ENCODE measurements around the gene SLC6A13. TPM values are rescaled to one million over a fixed set of nuclear protein-coding genes. Genes with fewer than 3 reads are reported as not detected.
A peak's percentile ranks its signal among the peaks of the same experiment; 100 is the strongest.

The SLC6A13 gene
- total and polyA plus RNA-seq, 7 donors, result 0.07 to 1.6 (median 0.50) TPM; not detected in 1

GRCh38 chr12:234019-234418 is 28.6 kb downstream of the SLC6A13 start:
- peak overlapping the region; percentile 60 for H3K27ac ChIP-seq
- TF ChIP-seq CTCF (IDR thresholded peaks at IDR 0.05), result no peak
- H3K9me3 ChIP-seq, result no peaks in the 10 kb centered on the region
- no peak for ATAC-seq
- 76 to 86% (median 77%) methylated on average over 7 of the region's 7 CpGs for WGBS, 3 donors
- no peak overlapping the region for H3K4me3 ChIP-seq
- DNase-seq, result no peak
- no peaks in the 10 kb centered on the region for H3K36me3 ChIP-seq (ENCODE audit: insufficient read depth in 1 of 2, low read depth in 1 of 2)
- intact Hi-C loops (cut with DNase I), result no loop called here
- peaks cover 17% of the 10 kb centered on the region for H3K4me1 ChIP-seq
- no peaks in the 10 kb centered on the region for H3K27me3 ChIP-seq (ENCODE audit: insufficient read depth in 3 of 3, low read length in 2 of 3)

- peaks cover 17% of the 10 kb centered on the region for H3K4me1 ChIP-seq
- no peaks in the 10 kb centered on the region for H3K27me3 ChIP-seq (ENCODE audit: insufficient read depth in 3 of 3, low read length in 2 of 3)
- no peak for TF ChIP-seq CTCF (IDR thresholded peaks at IDR 0.05)
- H3K4me3 ChIP-seq, result peak overlapping the region; percentile 16
- H3K36me3 ChIP-seq (ENCODE audit: insufficient read depth in 1 of 2, low read depth in 1 of 2), result no peaks in the 10 kb centered on the region
- WGBS, 3 donors, result 29 to 45% (median 33%) methylated on average over 3 of the region's 3 CpGs
- intact Hi-C loops (cut with DNase I), result no loop called here
- H3K9me3 ChIP-seq, result no peaks in the 10 kb centered on the region
- peak; percentile 23 to 84 (median 64) for ATAC-seq
- H3K27ac ChIP-seq, result peak overlapping the region; percentile 60
- DNase-seq, result no peak
These were observed 29.0 kb downstream of the SLC6A13 start for GRCh38 chr12:233615-233968.

- Histone ChIP-seq H3K36me3 (ENCODE audit: insufficient read depth in 1 of 2, low read depth in 1 of 2) (no peaks in the 10 kb centered on the region), H3K4me1 (peaks cover 17% of the 10 kb centered on the region), H3K27ac (peak overlapping the region; percentile 60), H3K9me3 (no peaks in the 10 kb centered on the region), H3K27me3 (ENCODE audit: insufficient read depth in 3 of 3, low read length in 2 of 3) (no peaks in the 10 kb centered on the region), H3K4me3 (peak overlapping the region; percentile 16)
- no peak for TF ChIP-seq CTCF (IDR thresholded peaks at IDR 0.05)
- intact Hi-C loops (cut with DNase I), result no loop called here
- whole genome bisulfite sequencing, 3 donors, result 20 to 29% (median 21%) methylated on average over 19 of the region's 19 CpGs
- ATAC-seq, result peak; percentile 80 to 87 (median 85)
- no peak for DNase-seq
These were observed 29.7 kb downstream of the SLC6A13 start for GRCh38 chr12:232731-233614.

- no peak overlapping the region for H3K27ac ChIP-seq
- no peaks in the 10 kb centered on the region for H3K36me3 ChIP-seq (ENCODE audit: insufficient read depth in 1 of 2, low read depth in 1 of 2)
- ATAC-seq (no peak), DNase-seq (no peak)
- TF ChIP-seq CTCF (IDR thresholded peaks at IDR 0.05), result no peak
- 44 to 63% (median 47%) methylated on average over 14 of the region's 14 CpGs for WGBS, 3 donors
- intact Hi-C loops (cut with DNase I), result no loop called here
- H3K4me3 ChIP-seq, result no peak overlapping the region
- no peaks in the 10 kb centered on the region for H3K27me3 ChIP-seq (ENCODE audit: insufficient read depth in 3 of 3, low read length in 2 of 3)
- no peaks in the 10 kb centered on the region for H3K9me3 ChIP-seq
- H3K4me1 ChIP-seq, result peaks cover 17% of the 10 kb centered on the region
These were observed 31.5 kb downstream of the SLC6A13 start for GRCh38 chr12:230925-231671.
